CD4-positive, alpha-beta T cell treated with Interleukin-17A for 1 hour (primary cell): ENCODE measurements around the gene OOSP3.
"Not testable (repeated sequence)": the region's sequence is repeated elsewhere in the genome, so short reads cannot be mapped to it uniquely, and the experiment has no call there.

Source experiments
- DNase-seq: peaks from one replicate; pipeline ENCODE4 v3.0.0-alpha.2; 2020

OOSP3 gene

DNA sequence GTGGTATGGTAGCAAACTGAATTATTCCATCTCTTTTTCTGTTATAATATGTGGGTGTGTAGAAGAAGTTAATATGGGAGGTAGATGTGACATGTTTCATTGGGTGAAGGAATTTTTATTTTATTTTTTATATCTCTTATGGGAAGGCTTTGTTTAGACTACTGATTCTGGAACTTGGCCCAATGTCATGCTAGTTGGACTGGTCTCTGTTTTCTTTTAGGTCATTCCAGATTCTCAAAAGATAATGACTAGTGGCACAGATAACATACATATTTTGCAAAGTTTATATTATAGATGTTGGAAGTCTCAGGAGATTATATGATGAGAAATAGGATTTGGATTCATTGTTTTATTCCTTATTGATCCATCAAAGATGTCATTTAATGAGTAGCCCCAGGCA is 1.3 kb upstream of the OOSP3 start:
- no peak for DNase-seq

DNA sequence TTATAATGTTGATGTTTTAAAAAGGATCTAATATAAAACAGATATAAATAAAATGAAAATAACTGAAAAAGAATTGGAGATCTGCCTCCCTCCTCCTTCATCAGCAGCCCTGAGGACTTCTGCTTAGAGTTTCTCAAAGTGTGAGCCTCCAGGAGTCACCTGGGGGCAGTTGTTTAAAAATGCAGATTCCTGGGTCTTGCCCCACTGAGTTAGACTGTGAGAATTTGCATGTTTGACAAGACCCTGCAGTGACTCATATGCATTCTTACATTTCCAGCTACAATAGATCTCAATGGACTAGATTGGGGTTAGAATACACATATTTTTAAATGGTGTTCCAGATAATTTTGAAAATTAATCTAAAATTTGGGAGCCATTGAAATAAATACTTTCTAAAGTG is 798 bp upstream of the OOSP3 start:
- DNase-seq = no peak

DNA sequence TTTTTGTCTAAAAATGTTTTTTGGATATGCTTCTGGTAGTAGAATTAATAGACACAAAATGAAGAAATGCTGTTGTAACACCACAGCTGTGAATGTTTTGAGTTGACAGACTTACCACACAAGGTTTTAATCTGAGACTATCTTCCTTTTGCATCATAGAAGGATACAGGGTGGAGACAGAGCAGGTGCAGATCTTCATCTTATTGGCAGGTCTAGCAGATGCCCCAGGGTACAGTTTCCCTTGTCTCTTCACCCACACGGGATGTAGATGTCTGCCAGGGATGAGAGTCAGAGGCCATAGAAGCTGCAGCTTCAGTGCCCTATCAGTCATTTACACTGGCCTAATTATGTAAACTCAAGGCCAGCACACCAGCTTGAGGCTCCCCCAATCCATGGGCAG is 985 bp downstream of the OOSP3 start:
- DNase-seq = no peak

DNA sequence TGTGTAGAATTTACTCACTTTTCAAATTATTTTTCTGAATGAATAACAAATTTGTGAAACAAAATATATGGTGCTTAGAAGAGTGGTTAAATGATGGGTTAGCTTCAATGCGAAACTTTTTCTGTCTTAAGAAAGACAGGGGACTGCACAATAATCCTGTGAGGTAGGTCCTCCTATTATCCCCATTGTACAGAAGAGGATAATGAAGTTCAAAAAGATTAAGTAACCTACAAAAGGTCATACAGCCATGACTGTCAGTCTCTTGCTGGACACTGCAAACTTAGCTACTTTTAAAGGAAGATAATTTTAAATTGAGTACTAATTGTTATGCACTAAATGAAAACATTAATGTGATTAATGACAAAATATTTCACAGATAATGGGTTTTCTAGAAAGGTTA is 5.0 kb downstream of the OOSP3 start:
- DNase-seq = no peak

DNA sequence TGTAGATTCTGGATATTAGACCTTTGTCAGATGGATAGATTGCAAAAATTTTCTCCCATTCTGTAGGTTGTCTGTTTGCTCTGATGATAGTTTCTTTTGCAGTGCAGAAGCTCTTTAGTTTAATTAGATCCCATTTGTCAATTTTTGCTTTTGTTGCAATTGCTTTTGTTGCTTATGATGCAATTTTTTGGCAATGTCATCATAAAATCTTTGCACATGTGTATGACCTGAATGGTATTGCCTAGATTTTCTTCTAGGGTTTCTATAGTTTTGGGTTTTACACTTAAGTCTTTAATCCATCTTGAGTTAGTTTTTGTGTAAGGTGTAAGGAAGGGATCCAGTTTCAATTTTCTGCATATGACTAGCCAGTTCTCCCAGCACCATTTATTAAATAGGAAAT is 8.6 kb downstream of the OOSP3 start:
- not testable (repeated sequence) for DNase-seq

DNA sequence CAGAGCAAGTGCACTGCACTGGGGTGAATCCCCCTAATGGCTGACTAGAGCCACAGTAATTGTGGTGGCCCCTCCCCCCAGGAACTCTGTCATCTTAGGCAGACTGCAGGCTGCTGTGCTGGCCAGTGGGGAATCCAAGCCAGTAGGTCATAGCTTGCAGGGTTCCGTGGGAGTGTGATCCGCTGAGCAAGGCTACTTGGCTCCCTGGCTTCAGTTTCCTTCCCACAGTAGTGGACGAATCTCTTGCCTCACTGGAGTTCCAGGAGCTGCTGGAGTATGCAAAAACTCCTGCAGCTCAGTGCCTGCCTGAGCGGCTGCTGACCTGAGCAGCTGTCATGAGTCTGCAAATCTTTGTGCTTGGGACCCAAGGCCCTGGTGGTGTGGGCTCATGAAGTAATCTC is 13.2 kb downstream of the OOSP3 start:
- no peak for DNase-seq

DNA sequence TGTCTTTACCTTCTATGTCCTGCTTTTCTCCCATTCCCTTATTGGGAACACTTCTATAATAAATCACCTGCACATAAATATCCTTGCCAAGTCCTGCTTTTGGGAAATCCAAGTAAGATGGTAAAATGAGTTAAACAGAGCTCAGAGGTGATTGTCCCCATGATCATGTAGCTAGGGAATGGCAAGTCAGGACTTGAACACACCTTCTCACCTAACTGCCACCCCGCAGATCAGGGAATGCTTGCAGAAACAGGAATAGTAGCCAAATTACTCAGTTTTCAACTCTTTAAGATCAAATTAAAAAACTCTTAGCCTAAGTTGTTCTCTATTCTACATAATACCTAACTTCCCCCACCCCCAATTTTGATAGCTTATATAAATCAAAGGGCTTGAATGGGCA is 16.0 kb downstream of the OOSP3 start:
- DNase-seq = no peak

DNA sequence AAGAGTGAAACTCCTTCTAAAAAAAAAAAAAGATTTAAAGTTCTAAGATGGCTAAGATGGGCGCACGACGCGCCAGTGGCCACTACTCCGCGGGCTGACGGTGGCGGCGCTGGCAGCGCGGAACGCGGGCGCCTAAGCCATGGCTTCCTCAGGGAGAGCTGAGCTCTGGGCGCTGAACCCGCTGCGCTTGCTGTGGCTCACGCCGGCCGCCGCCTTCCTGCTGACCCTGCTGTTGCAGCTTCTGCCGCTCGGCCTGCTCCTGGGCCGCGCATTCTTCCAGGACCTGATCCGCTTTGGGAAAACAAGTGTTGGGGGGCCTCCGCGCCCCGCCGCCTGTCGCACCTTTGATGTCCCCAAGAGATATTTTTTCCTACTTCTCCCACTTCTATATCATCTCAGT is 19.5 kb downstream of the OOSP3 start:
- DNase-seq = no peak

DNA sequence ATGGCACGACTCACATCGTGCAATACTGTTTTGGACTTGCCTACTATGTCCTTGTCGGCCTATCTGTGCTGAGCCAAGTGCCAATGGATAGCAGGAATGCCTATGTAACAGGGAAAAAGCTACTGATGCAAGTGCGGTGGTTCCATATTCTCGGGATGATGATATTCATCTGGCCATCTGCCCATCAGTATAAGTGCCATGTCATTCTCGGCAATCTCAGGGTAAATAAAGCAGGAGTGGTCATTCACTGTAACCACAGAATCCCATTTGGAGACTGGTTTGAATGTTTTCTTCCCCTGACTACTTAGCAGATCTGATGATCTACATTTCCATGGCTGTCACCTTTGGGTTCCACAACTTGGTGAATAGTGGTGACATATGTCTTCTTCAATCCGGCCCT is 20.1 kb downstream of the OOSP3 start:
- no peak for DNase-seq

DNA sequence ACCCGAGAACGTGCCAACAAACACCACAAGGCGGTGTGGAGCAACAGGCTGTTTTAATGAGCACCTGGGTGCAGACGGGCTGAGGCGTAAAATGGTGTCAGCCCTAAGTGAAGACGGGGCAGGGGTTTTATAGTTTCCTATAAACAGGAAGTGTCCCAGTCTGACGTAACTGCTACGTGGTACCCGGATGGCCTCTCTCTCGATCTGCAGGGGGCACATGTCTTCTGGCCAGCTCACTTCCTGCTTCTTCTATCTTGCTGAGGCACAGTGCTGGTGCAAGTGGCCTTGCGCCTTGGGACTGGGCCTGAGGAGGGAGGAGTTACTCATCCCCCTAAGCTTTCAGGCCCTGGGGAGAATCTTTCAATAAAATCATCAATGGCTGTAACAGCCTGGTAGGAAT is 20.9 kb downstream of the OOSP3 start:
- DNase-seq = no peak

DNA sequence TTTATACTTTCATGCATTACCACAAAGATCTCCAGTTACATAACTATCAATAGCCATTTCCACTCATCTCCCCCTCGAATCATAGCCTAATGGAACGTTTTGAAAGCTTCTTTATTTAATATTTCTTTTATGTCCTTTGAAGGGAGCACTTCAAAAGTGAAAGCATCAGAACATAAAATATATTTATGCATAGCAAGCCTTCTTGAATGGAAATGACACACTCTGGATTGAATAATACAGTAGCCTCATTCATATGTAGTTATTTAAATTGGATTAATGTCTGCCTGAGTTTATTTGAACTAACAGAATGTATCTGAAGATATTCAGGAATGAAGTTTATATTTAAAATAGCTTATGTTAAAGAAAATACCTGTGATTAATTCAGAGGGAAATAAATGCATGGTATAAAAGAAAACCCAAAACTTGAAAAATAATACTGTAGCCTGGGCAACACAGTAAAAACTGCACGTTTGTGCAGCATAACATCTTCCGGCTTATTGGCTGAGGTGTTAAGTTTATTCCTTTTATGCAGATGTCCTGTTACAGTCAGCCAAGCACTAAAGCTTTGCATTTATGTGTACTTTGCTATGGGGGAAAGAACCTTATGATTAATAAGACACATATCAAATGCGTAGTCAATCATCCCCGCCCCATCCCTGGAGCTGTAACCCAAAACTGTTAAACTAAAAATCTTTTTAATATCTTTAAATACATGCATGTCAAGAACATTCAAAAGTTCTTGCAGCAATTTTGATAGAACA is 22.0 kb downstream of the OOSP3 start:
- DNase-seq = no peak

DNA sequence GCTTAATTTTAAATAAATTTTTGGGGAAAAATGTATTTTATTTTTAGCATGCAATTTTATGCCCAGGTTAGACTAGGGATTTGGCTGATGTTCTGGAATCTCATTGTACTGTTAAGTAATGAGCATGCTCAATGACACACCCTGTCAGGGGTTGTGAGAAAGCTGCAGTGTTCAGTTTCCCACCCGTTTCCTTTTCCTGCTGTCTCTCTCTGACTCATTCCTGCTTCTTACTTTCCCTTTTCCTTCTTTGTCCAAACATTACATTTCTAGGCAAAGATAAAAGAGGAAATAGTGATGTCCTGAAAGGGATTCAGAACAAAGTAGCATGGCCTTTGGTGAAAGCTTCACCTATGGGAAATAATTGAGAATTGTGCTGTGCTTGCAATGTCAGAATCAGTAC is 22.7 kb downstream of the OOSP3 start:
- no peak for DNase-seq

DNA sequence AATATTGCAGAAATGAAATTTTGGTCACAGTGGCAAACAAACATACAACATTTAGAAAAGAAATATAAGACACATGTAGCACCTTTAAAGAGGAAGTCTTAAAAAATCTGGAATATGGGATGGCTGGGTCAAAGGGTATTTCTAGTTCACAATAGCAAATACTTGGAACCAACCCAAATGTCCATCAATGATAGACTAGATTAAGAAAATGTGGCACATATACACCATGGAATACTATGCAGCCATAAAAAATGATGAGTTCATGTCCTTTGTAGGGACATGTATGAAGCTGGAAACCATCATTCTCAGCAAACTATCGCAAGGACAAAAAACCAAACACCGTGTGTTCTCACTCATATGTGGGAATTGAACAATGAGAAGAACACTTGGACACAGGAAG is 25.0 kb downstream of the OOSP3 start:
- not testable (repeated sequence) for DNase-seq

DNA sequence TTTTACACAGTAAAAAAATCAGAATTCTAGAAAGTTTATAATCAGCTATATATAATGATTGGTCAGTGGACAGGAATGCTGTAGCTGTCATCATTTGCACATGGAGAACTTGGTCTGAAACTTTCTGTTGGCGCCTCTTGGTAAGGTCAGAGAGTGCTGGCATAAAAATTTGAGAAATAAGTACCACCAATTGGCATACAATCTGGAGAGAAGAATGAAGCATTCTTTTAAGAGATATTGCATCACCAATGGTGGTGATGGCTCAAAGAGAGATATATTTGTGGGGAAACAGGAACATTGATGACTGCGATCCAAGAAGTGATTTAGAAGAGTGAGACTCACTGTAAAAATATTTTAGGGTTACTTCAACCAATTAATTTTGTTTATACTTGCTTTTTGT is 39.9 kb downstream of the OOSP3 start:
- no peak for DNase-seq

DNA sequence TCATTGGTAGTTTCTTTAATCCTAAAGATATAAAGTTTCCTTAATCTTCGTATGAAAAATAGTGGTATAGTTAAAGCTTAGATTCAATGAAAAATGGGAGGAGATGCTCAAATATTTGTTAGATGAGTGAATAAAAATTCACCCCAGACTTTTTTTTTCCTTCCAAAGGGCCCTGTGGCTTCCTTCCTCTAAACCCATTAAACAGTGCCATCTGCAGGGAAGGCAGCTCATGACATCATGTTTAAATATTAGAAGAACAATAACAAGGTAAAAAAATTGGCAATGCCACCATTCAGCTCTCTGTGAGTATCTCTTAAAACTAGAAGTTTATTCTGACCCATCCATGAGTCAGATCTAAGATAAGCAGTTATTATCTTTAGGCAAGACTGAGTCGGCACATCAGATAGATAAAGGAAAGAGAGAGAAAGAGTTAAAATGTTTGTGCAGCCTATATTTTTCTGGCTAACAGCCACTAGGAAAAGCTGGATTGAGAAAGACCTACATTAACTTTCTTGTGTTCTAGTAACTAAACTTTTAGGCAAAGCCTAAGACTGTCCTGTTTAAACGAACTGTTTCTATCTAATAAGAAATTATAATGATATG is 40.5 kb downstream of the OOSP3 start:
- peak; percentile 39 for DNase-seq

DNA sequence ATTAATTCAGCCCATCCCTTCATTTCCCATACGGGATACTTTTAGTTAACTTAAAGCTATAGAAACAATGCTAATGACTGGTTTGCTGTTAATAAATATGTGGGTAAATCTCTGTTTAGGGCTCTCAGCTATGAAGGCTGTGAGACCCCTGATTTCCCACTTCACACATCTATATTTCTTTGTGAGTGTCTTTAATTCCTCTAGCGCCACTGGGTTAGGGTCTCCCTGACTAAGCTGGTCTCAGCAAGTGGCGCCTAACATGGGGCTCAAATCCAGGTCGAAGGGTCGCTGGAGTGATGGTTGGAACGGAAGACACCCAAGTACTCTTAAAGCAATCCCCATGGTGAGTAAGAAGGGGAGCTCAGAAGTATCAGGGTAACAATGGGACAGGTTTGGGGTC is 45.2 kb downstream of the OOSP3 start:
- peak; percentile 3 for DNase-seq

DNA sequence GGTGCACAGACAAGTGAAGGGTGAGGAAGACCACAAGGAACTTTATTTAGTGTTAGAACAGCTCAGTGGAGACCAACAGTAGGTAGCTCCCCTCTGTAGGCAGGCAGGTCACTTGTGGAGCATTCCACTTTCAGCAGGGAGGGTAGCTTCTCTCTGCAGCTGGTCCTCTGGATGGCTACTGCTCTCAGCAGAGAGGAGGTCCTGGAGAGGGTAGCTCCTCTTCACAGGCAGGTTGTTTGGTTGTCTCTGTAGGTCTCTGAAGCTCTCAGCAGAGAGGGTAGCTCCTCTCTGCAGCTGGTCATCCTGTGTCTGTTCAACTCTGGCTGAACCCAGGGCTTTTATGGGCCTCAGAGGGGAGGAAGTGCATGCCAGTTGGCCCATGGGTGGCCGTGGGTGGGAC is 53.1 kb downstream of the OOSP3 start:
- no peak for DNase-seq

DNA sequence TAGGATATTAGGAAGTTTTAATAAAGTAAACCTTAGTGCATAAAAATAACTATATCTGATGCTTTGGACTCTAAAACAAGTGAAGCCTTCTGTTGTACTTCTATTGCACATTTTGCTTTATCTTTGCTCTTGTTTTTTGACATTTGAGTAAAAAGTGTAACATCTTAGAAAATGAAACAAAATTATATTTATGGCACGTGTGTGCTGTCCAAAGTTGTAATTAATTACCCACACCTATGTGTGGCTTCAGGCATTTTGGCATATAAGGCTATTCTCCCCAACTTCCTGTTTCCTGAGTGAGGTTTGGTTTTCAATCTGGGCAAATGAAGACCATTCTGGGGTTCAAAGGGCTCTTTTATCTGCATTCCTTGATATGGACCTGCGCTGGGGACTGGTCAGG is 59.5 kb downstream of the OOSP3 start, which contains the start of gene OOSP1:
Gene OOSP1, plus strand, starts transcription at position 301 of the 400 bp plus-strand sequence. Its CDS starts 23 bp downstream, at position 324.
- no peak for DNase-seq

DNA sequence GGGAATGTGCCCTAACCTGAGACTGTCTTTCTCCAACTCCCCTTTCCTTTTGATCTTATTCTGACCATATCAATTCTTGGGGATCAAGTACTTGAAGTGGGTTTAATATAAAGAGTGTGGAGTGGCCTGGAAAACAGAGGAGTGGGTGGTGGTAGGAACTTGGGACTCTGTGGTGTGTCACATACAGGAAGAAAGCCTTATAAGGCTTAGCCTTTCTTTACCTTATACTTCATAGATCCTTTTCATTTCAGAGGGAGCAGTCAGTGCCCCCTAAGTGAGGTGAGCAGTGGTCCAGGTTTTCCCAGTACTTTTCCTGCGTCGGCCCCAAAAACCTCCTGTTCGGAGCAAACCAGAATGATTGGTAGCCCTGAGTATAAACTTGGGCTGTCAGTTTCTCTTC is 60.1 kb downstream of the OOSP3 start:
- DNase-seq = no peak

DNA sequence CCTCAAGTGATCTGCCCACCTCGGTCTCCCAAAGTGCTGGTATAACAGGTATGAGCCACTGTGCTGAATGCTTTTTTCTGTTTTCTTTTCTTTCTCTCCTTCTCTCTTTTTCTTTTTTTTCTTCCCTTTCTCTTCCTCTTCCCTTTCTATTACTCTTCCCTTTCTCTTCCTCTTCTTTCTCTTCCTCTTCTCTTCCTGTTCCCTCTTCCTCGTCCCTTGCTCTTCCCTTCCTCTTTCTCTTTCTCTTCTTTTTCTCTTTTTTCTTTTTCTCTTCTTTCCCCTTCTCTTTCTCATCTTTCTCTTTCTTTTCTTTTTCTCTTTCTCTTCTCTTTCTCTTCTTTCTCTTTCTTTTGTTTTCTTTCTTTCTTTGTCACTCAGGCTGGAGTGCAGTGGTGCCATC is 60.9 kb downstream of the OOSP3 start:
- DNase-seq = no peak

DNA sequence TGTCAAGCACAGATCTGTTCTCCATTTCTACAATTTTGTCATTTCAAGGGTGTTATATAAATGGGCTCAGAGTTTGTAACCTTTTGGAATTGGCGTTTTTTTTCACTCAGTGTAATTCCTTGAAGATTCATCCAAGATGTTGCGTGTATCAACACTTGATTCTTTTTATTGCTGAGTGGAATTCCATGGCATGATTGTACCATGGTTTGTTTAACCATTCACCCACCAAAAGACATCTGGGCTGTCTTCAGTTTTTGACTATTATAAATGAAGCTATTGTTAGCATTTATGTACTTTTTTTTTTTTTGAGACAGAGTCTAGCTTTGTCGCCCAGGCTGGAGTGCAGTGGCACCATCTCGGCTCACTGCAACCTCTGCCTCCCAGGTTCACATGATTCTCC is 62.5 kb downstream of the OOSP3 start:
- DNase-seq = no peak

DNA sequence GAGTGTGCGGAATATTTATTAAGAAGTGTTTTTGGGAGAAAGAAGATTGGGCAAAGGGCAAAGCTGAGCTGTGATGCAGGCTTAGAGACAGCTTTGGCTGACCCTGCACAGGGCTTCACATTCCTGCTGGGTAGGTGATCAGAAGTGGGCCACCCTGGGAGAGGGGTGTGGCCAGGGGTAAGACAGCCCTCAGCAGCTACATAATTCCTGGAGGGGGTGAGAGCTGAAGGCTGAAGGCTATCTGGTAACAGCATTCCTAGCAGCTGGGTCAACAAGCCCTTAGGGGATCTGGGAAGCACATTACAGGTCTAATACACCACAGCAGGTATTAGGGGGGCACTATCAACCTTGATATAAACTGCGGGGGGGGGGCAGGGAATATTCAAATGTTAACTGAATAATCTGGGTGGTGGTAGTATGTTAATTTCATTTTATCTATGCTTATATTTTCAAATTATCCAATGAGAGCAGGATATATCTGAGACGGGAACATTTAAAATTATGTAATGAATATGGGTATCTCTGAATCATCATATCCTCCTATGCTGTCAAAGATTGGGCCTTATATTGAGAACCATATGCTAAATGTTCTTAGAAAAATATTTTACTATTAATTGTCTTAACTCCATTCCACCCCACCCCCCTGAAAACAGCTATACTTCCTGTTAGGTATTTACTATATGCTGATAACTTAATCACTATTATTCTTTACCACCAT is 65.6 kb downstream of the OOSP3 start:
- DNase-seq = no peak

DNA sequence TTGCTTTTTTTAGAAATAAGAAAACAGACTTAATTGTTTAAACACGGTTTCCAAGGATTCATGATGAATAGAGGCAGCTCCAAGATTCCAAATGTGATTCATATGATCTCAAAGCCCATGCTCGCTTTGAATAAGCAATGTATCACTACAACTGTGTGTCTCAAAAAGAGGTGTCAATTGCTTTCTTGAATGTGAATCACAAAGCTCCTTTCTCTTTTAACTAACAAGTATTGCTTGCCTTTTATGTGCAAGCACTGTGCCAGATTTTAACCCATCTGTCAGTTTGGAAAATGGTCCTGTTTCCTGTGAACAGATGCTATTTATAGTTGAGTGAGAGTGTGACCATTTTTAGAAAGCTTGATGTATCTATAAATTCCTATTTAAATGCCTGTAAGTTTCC is 66.1 kb downstream of the OOSP3 start:
- no peak for DNase-seq
